SW480 (cell line): ENCODE measurements around the gene KCNQ2.

Experiments used
- DNase-seq: peaks from one replicate; pipeline ENCODE4 v3.0.0-alpha.2; 2016; ENCODE audit warnings: low spot score

The KCNQ2 gene

DNA sequence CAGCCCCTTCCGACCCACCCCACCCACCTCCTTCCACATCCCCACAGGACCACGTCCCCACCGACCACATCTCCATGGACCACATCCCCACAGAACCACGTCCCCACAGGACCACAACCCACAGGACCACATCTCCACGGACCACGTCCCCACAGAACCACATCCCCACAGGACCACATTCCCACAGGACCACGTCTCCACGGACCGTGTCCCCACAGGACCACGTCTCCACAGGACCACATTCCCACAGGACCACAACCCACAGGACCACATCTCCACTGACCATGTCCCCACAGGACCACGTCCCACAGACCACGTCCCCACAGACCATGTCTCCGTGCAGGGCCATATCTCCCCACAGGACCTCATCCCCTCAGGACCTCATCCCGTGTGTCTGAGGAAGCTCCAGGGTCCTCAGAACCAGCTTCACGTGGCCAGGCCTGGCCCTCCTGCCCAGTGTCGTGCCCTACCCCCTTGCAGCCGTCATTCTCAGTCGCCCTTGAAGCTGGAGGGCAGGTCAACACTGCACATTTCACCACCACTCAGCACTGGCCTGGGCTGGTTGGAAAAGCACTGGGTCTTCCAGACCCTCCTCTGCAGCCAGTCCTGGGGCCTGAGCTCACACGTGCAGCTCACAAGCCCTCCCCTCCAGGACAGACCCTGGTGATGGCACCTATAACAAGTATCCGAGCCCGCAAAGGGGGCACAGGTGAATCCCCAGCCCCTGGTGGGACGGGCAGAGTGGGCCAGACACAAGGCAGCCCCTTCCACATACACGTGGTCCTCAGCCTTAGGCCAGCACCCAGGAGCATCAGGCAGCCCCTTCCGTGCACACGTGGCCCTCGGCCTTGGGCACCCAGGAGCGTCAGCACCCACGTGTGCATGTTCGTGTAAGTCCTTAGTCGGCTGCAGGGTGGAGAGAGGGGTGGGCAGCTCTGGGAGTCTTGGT, 115.2 kb downstream of the KCNQ2 start:
- DNase-seq = no peak

DNA sequence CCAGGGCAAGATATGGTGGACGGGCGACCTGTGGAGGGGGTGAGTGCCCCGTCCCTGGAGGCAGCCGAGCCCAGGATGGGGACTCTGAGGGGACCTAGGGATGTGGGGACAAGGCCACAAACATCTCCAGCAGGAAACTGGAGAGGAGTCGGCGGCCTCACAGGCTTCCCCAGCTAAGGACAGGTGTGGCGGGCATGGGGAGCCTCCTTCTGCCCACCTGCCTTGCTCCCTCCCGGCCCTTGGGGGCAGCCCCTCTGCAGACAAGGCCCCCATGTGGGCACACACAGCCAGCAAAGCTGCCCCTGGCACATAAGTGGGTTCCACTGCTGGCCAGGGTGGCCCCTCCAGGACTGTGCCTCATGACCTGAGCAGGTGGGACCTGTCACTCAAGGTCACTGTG, 115.9 kb downstream of the KCNQ2 start:
- no peak for DNase-seq

DNA sequence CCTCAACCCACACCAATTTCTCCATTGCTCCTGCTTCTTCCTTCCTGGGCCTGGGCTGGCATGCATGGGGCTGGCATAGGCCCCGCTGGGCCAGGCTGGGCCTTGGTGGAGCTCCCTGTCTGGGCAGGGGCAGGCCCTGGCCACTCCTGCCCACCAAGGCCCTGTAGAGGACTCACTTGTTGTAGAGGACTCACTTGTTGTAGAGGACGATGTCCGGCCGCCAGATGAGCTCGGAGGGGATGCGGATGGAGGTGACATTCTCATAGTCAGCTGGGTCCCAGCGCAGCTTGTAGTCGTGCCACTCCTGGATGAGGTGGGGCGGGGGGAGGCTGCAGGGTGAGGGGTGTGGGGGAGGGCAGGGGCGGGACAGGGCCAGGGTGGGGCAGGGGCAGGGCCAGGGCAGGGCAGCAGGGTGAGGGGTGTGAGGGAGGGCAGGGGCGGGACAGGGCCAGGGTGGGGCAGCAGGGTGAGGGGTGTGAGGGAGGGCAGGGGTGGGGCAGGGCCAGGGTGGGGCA, 116.6 kb downstream of the KCNQ2 start:
- no peak for DNase-seq

DNA sequence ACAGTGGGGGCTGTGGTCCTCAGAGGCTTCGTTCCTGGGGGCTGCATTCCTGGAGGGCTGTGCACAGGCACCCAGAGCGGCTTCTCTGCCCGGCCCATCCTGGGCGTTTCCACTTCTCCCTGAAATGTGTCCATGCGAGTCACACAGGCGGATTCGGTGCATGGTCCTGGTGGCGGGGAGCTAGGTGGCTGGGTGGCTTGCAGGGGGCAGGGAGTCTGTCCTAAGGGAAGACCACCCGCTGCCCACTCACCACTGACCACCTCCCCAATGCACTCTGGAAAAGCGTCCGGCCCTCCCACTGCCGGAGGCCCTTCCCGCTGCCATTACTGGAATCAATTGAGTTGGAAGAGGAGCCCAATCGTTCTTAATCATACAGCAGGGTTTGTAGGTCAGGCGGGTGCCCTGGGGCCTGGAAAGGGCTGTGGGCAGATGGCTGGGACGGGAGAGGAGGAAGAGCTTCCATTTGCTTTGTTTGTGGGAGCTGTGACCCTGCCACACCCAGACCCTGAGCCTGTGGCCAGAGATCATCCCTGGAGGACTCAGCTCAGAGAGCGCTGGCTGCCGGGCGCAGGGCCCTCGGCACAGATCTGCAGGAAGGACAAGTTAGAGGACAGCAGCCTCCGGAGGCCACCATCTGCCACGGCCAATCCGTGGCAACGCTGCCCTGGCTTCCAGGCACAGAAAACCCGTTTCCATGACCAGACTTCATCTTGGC, 117.7 kb downstream of the KCNQ2 start:
- no peak for DNase-seq

DNA sequence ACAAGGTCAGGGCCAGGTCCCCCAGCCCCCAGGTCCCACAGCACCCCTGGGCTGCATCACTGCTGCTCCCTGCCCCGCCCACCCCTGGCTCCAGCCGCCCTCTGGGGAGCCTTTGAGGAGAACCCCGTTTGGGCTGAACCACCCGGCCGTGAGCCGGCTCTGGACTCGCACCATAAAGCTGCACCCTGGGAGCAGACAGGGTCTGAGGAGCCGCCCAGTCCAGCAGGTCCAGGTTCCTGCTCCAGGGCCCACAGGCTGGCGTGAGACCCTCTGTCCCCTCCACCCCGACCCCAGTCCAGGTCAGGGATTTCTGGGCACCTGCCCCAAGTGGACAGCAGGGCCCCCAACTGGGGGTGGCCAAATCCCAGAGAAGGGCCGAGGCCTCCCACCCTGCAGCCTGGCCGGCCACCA, 119.6 kb downstream of the KCNQ2 start:
- DNase-seq = no peak

DNA sequence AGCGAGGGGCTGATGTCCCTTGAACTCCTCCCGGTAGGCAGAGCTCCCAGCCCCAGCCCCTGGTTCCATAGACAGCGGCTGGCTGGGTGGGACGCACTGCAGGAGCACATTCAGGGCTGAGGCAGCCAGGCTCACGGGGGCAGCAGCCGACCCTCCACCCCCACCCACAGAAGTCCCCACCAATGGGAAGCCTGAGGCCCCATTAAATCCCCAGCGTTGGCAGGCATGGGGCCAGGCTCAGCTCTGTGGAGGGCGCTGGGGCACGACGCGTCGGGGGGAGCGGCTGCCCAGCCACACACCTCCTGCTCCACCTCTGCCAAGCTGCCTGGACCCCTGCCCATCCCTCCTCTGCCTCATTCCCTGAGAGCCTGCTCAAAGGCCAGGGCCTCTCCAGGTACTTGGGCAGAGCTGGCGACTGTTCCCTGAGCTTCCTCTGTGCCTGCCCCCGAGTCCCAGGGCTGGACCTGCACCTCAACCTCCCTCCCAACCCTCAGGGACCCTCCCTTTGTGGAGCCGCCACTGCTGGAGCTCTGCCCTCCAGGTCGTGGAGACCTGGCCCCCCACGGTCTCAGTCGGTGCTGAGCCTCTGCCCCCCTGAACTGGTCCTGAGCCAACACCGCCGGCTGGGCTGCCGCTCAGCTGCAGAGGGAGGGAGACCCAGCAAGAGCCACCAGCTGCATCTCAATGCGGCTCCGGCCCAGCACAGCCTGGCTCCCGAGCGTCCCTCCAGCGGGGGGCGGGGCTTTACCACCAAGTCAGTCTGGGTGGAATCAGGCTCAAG, 120.5 kb downstream of the KCNQ2 start:
- no peak for DNase-seq

DNA sequence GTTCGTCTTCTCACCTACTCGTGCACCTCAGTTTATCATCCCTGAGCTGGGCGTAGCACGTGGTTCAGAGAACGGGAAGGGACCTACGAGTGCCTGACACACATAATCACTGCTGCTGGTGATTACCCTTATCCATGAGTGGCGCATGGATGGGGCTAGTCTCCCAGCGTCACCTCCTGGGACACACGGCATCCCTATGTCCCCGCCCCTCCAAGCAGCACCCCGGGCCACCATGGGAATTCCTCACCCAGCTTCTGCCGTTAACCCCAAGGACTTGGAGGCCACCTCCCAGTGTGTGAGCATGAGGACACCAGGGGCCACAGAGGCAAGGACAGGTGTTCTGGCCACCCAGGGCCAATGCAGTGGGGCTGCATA, 121.1 kb downstream of the KCNQ2 start:
- DNase-seq = no peak

DNA sequence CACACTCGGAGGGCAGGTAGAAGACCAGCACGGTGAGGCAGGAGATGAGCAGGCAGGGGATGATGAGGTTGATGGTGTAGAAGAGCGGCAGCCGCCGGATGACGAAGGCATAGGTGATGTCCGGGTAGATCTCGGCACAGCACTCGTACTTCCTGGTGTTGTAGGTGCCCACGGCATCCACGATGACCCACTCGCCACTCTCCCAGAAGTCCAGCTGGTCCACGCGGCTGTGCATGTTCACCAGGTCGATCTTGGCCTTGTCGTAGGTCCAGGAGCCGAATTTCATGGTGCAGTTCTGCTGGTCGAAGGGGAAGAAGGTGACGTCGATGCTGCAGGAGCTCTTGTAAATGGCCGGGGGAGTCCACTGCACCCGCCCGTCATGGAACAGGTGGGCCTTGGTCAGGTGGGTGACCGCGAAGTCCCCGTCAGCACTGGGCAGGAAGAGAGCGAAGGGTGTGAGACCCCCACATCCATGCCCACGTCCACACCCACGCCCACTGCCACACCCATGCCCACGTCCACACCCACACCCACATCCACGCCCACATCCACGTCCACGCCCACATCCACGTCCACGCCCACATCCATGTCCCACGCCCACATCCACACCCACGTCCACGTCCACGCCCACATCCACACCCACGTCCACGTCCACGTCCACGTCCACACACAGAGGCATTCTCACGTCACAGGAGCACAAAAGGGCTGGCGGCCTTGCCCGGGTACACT, 121.7 kb downstream of the KCNQ2 start:
- DNase-seq = no peak
